RWPE2 (cell line): ENCODE results near the gene HLA-DQB1.
A peak's percentile ranks its signal among the peaks of the same experiment; 100 is the strongest.

Experiments
- ATAC-seq: fragments of 200-7000 bp; cut with Tn5 transposase; 3 replicates; pipeline ENCODE4 v1.9.1; 2021; ENCODE audit warnings: low read depth
- DNase-seq: peaks from one replicate; pipeline ENCODE4 v3.0.0-alpha.2; 2020; ENCODE audit warnings: low spot score
- H3K27ac ChIP-seq: fragments of 450-650 bp; 2 replicates; pipeline ENCODE4 v1.5.1; 2017; ENCODE audit warnings: mild to moderate bottlenecking; ENCODE audit not compliant: poor library complexity, severe bottlenecking
- H3K27me3 ChIP-seq: fragments of 250-450 bp; sonication (Bioruptor Pico); 2 replicates; pipeline ENCODE4 v1.5.1; 2021; ENCODE audit warnings: mild to moderate bottlenecking, moderate library complexity; ENCODE audit not compliant: insufficient read depth, poor library complexity, severe bottlenecking
- H3K36me3 ChIP-seq: fragments of 250-450 bp; sonication (Bioruptor Pico); 2 replicates; pipeline ENCODE4 v1.5.1; 2020; ENCODE audit warnings: low read depth, mild to moderate bottlenecking, moderate library complexity
- H3K4me1 ChIP-seq: fragments of 250-450 bp; sonication (Bioruptor Pico); 2 replicates; pipeline ENCODE4 v1.5.1; 2021; ENCODE audit warnings: mild to moderate bottlenecking, moderate library complexity; ENCODE audit not compliant: insufficient read depth, poor library complexity, severe bottlenecking
- H3K4me3 ChIP-seq: fragments of 250-450 bp; sonication (Bioruptor Pico); 2 replicates; pipeline ENCODE4 v1.5.1; 2021; ENCODE audit warnings: mild to moderate bottlenecking, moderate library complexity; ENCODE audit not compliant: severe bottlenecking
- H3K9me3 ChIP-seq: fragments of 250-450 bp; sonication (Bioruptor Pico); 2 replicates; pipeline ENCODE4 v1.5.1; 2021; ENCODE audit warnings: mild to moderate bottlenecking, moderate library complexity; ENCODE audit not compliant: severe bottlenecking
- CTCF ChIP-seq: fragments of 450-650 bp; IDR thresholded peaks from one replicate; pipeline ENCODE4 v1.5.1; 2017; ENCODE audit warnings: mild to moderate bottlenecking, moderate library complexity; ENCODE audit not compliant: poor library complexity, severe bottlenecking

HLA-DQB1 gene

GRCh38 chr6:32700391-32701040 is 34.1 kb upstream of the HLA-DQB1 start:
- peak; percentile 72 for TF ChIP-seq CTCF
- no peak overlapping the region for H3K27ac ChIP-seq
- peak; percentile 79 for ATAC-seq
- no peak for DNase-seq
- H3K4me1 ChIP-seq, result no peaks in the 10 kb centered on the region
- no peaks in the 10 kb centered on the region for H3K9me3 ChIP-seq
- H3K36me3 ChIP-seq, result no peaks in the 10 kb centered on the region
- H3K4me3 ChIP-seq, result no peak overlapping the region
- H3K27me3 ChIP-seq, result peaks cover 11% of the 10 kb centered on the region

DNA sequence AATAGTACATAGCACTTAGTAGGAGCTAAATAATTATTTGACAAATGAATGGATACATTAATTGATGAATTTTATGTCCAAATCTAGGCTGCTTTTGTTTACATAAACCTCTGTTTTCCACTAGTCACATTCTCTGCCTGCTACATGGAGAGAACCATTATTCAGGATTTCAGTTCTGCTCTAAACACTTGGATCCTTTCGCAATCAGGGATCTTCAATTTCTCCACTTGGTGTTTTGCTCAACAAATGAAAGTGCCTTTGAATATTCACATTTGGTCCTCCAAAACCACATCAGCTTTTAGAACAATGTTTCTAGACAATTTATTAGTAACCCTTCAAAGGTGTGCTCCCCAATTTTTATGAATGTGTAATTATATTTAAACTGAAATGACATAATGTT is 30.6 kb upstream of the HLA-DQB1 start:
- H3K4me1 ChIP-seq, result no peaks in the 10 kb centered on the region
- H3K27ac ChIP-seq, result no peak overlapping the region
- TF ChIP-seq CTCF, result no peak
- no peaks in the 10 kb centered on the region for H3K9me3 ChIP-seq
- peaks cover 11% of the 10 kb centered on the region for H3K27me3 ChIP-seq
- H3K36me3 ChIP-seq, result no peaks in the 10 kb centered on the region
- no peak for DNase-seq
- no peak overlapping the region for H3K4me3 ChIP-seq
- no peak for ATAC-seq

- Histone ChIP-seq H3K9me3 (no peaks in the 10 kb centered on the region), H3K4me3 (no peak overlapping the region), H3K4me1 (no peaks in the 10 kb centered on the region), H3K27me3 (peaks cover under 1% of the 10 kb centered on the region), H3K27ac (no peak overlapping the region), H3K36me3 (no peaks in the 10 kb centered on the region)
- ATAC-seq (no peak), DNase-seq (no peak)
- TF ChIP-seq CTCF, result peak; percentile 10
These were observed 25.6 kb upstream of the HLA-DQB1 start for GRCh38 chr6:32692019-32692418.

- DNase-seq (no peak), ATAC-seq (no peak)
- TF ChIP-seq CTCF, result no peak
- no peaks in the 10 kb centered on the region for H3K4me1 ChIP-seq
- no peaks in the 10 kb centered on the region for H3K27me3 ChIP-seq
- H3K36me3 ChIP-seq, result no peaks in the 10 kb centered on the region
- H3K9me3 ChIP-seq, result no peaks in the 10 kb centered on the region
- no peak overlapping the region for H3K27ac ChIP-seq
- no peak overlapping the region for H3K4me3 ChIP-seq
These were observed 23.4 kb upstream of the HLA-DQB1 start for GRCh38 chr6:32689531-32690501.

- H3K27me3 ChIP-seq, result peaks cover 3% of the 10 kb centered on the region
- DNase-seq (no peak), ATAC-seq (no peak)
- no peak for TF ChIP-seq CTCF
- no peak overlapping the region for H3K27ac ChIP-seq
- H3K4me3 ChIP-seq, result no peak overlapping the region
- H3K36me3 ChIP-seq, result no peaks in the 10 kb centered on the region
- H3K4me1 ChIP-seq, result no peaks in the 10 kb centered on the region
- no peaks in the 10 kb centered on the region for H3K9me3 ChIP-seq
These were observed 19.1 kb upstream of the HLA-DQB1 start for GRCh38 chr6:32685603-32686002.
